Fibroblast of mammary gland (primary cell): ENCODE results near the gene RPS3.
"Not testable (repeated sequence)": the region's sequence is repeated elsewhere in the genome, so short reads cannot be mapped to it uniquely, and the experiment has no call there.

Source experiments
- DNase-seq: peaks from one replicate; pipeline ENCODE4 v3.0.0-alpha.2; 2010; ENCODE audit warnings: low read depth
- H3K4me3 ChIP-seq: 2 replicates; pipeline ENCODE4 v1.5.1; 2011; ENCODE audit warnings: low read depth, mild to moderate bottlenecking, low read length, moderate library complexity; ENCODE audit not compliant: control insufficient read depth
- TF ChIP-seq, protein P1 (sequence below): conservative IDR thresholded peaks from 2 replicates; pipeline ENCODE4 v1.5.1; 2011; ENCODE audit warnings: low read depth, low read length, inconsistent platforms; ENCODE audit not compliant: control insufficient read depth, insufficient read depth

RPS3 gene

DNA sequence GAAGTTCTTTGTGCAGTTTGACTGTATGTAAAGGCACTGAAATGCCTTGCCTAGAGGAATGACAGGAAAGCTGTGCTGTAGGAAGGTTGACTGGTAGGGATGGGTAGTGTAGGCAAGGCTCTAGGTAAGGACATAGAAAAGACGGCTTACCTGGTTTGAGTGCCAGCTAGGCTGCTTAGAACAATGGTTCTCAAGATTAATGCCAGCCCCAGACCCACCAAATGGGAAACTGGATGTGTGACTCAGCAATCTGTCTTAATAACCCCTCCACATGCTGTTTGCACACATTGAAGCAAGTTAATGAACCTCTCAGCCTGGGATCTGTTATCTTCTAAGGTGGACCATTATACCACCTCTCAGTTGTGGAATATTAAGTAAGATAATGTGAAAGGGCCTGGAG lies 3.7 kb downstream of the RPS3 start:
- no peak overlapping the region for H3K4me3 ChIP-seq
- DNase-seq = no peak
- TF ChIP-seq, protein P1, sequence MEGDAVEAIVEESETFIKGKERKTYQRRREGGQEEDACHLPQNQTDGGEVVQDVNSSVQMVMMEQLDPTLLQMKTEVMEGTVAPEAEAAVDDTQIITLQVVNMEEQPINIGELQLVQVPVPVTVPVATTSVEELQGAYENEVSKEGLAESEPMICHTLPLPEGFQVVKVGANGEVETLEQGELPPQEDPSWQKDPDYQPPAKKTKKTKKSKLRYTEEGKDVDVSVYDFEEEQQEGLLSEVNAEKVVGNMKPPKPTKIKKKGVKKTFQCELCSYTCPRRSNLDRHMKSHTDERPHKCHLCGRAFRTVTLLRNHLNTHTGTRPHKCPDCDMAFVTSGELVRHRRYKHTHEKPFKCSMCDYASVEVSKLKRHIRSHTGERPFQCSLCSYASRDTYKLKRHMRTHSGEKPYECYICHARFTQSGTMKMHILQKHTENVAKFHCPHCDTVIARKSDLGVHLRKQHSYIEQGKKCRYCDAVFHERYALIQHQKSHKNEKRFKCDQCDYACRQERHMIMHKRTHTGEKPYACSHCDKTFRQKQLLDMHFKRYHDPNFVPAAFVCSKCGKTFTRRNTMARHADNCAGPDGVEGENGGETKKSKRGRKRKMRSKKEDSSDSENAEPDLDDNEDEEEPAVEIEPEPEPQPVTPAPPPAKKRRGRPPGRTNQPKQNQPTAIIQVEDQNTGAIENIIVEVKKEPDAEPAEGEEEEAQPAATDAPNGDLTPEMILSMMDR = no peak

DNA sequence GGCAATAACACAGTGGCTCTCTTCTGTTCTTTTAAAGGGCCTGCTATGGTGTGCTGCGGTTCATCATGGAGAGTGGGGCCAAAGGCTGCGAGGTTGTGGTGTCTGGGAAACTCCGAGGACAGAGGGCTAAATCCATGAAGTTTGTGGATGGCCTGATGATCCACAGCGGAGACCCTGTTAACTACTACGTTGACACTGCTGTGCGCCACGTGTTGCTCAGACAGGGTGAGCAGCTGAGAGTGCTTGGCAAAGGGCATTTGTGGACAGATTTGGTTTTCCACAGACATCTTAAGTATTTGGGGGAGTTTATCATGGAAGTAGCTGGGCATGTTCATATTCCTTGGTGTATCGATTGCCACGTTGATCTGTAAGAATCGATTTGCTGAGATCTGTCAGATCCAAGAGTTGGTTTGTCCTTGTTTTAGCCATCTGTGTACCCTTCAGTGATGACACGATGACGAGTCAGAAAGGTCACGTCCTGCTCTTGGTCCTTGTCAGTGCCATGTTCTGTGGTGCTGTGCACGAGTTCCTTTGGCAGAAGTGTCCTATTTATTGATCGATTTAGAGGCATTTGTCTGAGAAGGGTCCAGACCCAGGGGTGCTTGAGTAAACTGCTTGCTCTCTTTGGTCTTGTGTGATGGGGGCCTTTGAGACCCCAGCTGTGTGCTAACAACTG lies 4.8 kb downstream of the RPS3 start:
- TF ChIP-seq, protein P1 = no peak
- H3K4me3 ChIP-seq = no peak overlapping the region
- DNase-seq = peak; percentile 30

DNA sequence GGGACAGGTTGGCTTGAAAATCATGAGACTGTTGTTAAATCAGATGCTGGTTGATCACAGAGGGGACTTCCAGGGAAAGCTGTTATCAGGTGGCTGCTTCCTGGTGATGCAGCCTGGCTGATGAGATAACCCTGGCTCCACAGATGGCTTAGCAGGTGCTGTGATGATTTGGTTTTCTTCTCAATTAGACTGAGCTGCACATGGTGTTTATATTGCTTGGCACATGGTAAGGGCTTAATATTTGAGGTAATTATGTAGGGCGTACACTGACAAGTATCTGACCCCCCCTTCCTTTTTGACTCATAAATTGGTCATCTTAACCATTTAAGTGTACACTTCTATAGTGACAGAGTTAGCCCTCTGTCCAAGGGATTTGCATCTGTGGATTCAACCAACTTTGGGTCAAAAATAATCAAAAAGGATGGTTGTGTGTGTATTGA lies 7.0 kb downstream of the RPS3 start:
- DNase-seq = peak; percentile 70
- no peak overlapping the region for H3K4me3 ChIP-seq
- TF ChIP-seq, protein P1 = no peak

DNA sequence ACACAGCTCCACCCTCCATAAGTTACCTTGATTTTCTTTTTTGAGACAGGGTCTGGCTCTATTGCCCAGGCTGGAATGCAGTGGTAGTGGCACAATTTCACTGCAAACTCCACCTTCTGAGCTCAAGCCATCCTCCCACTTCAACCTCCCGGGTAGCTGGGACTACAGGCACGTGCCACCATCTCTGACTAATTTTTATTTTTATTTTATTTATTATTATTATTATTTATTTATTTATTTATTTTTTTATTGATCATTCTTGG lies 9.6 kb downstream of the RPS3 start:
- no peak overlapping the region for H3K4me3 ChIP-seq
- DNase-seq = no peak
- TF ChIP-seq, protein P1 = no peak

DNA sequence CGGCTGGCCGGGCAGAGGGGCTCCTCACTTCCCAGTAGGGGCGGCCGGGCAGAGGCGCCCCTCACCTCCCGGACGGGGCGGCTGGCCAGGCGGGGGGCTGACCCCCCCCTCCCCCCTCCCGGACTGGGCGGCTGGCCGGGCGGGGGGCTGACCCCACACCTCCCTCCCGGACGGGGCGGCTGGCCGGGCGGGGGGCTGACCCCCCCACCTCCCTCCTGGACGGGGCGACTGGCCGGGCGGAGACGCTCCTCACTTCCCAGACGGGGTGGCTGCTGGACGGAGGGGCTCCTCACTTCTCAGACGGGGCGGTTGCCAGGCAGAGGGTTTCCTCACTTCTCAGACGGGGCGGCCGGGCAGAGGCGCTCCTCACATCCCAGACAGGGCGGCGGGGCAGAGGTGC lies 10.7 kb downstream of the RPS3 start:
- not testable (repeated sequence) for H3K4me3 ChIP-seq, DNase-seq

DNA sequence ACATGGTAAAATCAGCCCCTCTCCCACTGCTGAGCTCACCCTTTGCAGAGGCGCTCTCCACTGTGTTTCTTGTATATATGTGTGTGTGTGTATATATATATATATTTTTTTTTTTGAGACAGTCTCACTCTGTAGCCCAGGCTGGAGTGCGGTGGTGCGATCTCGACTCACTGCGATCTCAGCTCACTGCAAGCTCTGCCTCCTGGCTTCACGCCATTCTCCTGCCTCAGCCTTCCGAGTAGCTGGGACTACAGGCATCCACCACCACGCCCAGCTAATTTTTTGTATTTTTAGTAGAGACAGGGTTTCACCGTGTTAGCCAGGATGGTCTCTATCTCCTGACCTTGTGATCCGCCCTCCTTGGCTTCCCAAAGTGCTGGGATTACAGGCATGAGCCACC lies 13.8 kb downstream of the RPS3 start:
- H3K4me3 ChIP-seq, DNase-seq: not testable (repeated sequence)

DNA sequence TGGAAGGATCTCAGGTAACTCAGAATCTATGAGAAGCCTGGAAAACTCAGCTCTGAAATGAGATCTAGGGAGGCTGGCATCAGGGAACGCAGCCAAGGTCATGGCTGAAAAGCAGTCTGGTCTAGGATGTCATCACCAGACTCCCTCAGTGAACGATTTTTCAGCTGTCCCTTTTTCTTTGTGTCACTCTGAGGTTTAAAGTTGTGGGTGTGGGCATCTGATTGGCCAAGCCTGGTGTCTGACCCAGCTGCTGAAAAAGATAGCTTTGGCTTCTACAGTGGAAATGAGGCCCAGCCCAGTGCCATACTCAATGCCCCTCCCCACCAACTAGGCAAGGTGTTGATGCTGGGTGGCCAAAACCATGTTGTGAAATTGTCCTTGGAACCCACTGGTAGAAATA lies 14.5 kb downstream of the RPS3 start:
- DNase-seq = no peak

More for the DNA sequence above, 14.5 kb downstream of the RPS3 start:
- H3K4me3 ChIP-seq = no peak overlapping the region
- TF ChIP-seq, protein P1 = no peak
